HCT116 (cell line): Measurements from ENCODE around the gene THSD4. TPM values are rescaled to one million over a fixed set of nuclear protein-coding genes. Genes with fewer than 3 reads are reported as not detected.

Experiments
- ATAC-seq: fragments of 200-7000 bp; cut with Tn5 transposase; 2 replicates; pipeline ENCODE4 v1.9.1; 2020; ENCODE audit warnings: mild to moderate bottlenecking, moderate library complexity
- BruUV-seq: library from RNA; stranded (reverse); fragments of 400-500 nt; replicated peaks from 2 replicates; lab custom pipeline; 2021; lab: Mats Ljungman, UMichigan
- CTCF ChIA-PET: fragments of 300-600 bp; sonication (Branson Sonifier 250); formaldehyde crosslinking; loops from one replicate; lab custom pipeline; 2021; ENCODE audit warnings: antibody characterized with exemption; lab: Charles Lee
- POLR2A ChIA-PET: fragments of 300-600, 350-600 bp; sonication (Branson Sonifier 250); formaldehyde crosslinking; loops from one replicate; lab custom pipeline; 2021; ENCODE audit warnings: antibody characterized with exemption; lab: Charles Lee
- RAD21 ChIA-PET, 2 experiments: fragments of 300-600 bp; sonication (Branson Sonifier 250); formaldehyde crosslinking; loops; one replicate each; lab custom pipeline; 2023; ENCODE audit warnings: low total read pairs in 2 of 2; ENCODE audit not compliant: uncharacterized antibody in 2 of 2, unreplicated experiment in 2 of 2, low non-redundant PET in 1 of 2; lab: Charles Lee
- DNase-seq: peaks from one replicate; pipeline ENCODE4 v3.0.0-alpha.2; 2010; ENCODE audit warnings: low read depth, low spot score
- H2AFZ ChIP-seq: fragments of 200-600 bp; shearing (Covaris generic), sonication (generic); 2 replicates; pipeline ENCODE4 v1.6.1; 2017; ENCODE audit warnings: low read depth, mixed run types, mixed read lengths, antibody characterized with exemption, low read length; ENCODE audit not compliant: poor library complexity, severe bottlenecking
- H3K27ac ChIP-seq: 2 replicates; pipeline ENCODE4 v1.5.1; 2012; ENCODE audit warnings: low read depth, low read length
- H3K27me3 ChIP-seq: fragments of 200-600 bp; sonication (generic); 2 replicates; pipeline ENCODE4 v1.6.1; 2016; ENCODE audit warnings: mixed run types, low read length, mixed read lengths; ENCODE audit not compliant: insufficient read depth
- H3K36me3 ChIP-seq, 2 experiments: fragments of 200-500 bp in 1 of 2; fragments of 200-600 bp in 1 of 2; sonication (Bioruptor generic) in 1 of 2; sonication (generic) in 1 of 2; 2 replicates each; pipeline versions ENCODE4 v1.5.1 to v1.6.1; 2014 to 2016; ENCODE audit warnings: low read length in 2 of 2, inconsistent platforms in 1 of 2, mixed read lengths in 1 of 2, mixed run types in 1 of 2; ENCODE audit not compliant: insufficient read depth in 2 of 2, control insufficient read depth in 1 of 2
- H3K4me1 ChIP-seq, 2 experiments: fragments of 200-600 bp in 1 of 2; sonication (generic) in 1 of 2; 2 replicates each; pipeline versions ENCODE4 v1.5.1 to v1.6.1; 2012 to 2017; ENCODE audit warnings: low read length in 2 of 2, inconsistent platforms in 1 of 2, mild to moderate bottlenecking in 1 of 2, mixed read lengths in 1 of 2, mixed run types in 1 of 2, moderate library complexity in 1 of 2; ENCODE audit not compliant: insufficient read depth in 2 of 2, control insufficient read depth in 1 of 2
- H3K4me2 ChIP-seq: fragments of 200-600 bp; sonication (generic); 2 replicates; pipeline ENCODE4 v1.6.1; 2017; ENCODE audit warnings: mixed run types, low read length, mixed read lengths
- H3K4me3 ChIP-seq, 2 experiments: fragments of 200-600 bp in 1 of 2; sonication (generic) in 1 of 2; replicated peaks in 1 of 2; 2 replicates each; pipeline ENCODE4 v1.5.1; 2011 to 2016; ENCODE audit warnings: low read length in 2 of 2, control low read depth in 1 of 2, low read depth in 1 of 2, mild to moderate bottlenecking in 1 of 2, mixed read lengths in 1 of 2, mixed run types in 1 of 2
- H3K79me2 ChIP-seq: fragments of 200-600 bp; sonication (generic); 2 replicates; pipeline ENCODE4 v1.6.1; 2017; ENCODE audit warnings: mild to moderate bottlenecking, mixed run types, low read length, moderate library complexity, mixed read lengths; ENCODE audit not compliant: insufficient read depth
- H3K9ac ChIP-seq: fragments of 200-600 bp; sonication (generic); 2 replicates; pipeline ENCODE4 v1.6.1; 2016; ENCODE audit warnings: low read length, mixed read lengths
- H3K9me2 ChIP-seq: fragments of 200-600 bp; sonication (generic), shearing (Covaris generic); 2 replicates; pipeline ENCODE4 v1.6.1; 2017; ENCODE audit warnings: mixed run types, mild to moderate bottlenecking, moderate library complexity; ENCODE audit not compliant: insufficient read depth
- H3K9me3 ChIP-seq, 2 experiments: fragments of 200-500 bp in 1 of 2; fragments of 200-600 bp in 1 of 2; sonication (Bioruptor generic) in 1 of 2; sonication (generic) in 1 of 2; 2 replicates each; pipeline ENCODE4 v1.6.1; 2014 to 2017; ENCODE audit warnings: low read length in 2 of 2, mixed read lengths in 2 of 2, inconsistent platforms in 1 of 2, low read depth in 1 of 2, mild to moderate bottlenecking in 1 of 2, mixed run types in 1 of 2, moderate library complexity in 1 of 2; ENCODE audit not compliant: control insufficient read depth in 1 of 2, insufficient read depth in 1 of 2
- H4K20me1 ChIP-seq: fragments of 200-600 bp; sonication (generic), shearing (Covaris generic); 2 replicates; pipeline ENCODE4 v1.6.1; 2017; ENCODE audit warnings: mixed run types, mild to moderate bottlenecking, moderate library complexity; ENCODE audit not compliant: insufficient read depth
- CBX3 ChIP-seq: IDR thresholded peaks from 2 replicates; pipeline ENCODE4 v1.6.1; 2012; ENCODE audit warnings: low read depth
- EGR1 ChIP-seq: IDR thresholded peaks from 2 replicates; pipeline ENCODE4 v1.6.1; 2012; ENCODE audit warnings: low read depth
- JUND ChIP-seq: IDR thresholded peaks from 2 replicates; pipeline ENCODE4 v1.6.1; 2012
- POLR2A ChIP-seq: IDR thresholded peaks from 2 replicates; pipeline ENCODE4 v1.7.0; 2011; ENCODE audit warnings: borderline replicate concordance; ENCODE audit not compliant: insufficient read depth, insufficient read length; ENCODE audit errors: extremely low read depth
- RAD21 ChIP-seq: IDR thresholded peaks from 2 replicates; pipeline ENCODE4 v1.6.1; 2012; ENCODE audit warnings: low read depth, mild to moderate bottlenecking
- SRF ChIP-seq: IDR thresholded peaks from 2 replicates; pipeline ENCODE4 v1.6.1; 2012; ENCODE audit warnings: low read depth
- YY1 ChIP-seq: IDR thresholded peaks from 2 replicates; pipeline ENCODE4 v1.6.1; 2011; ENCODE audit warnings: low read length, low read depth, moderate library complexity, mild to moderate bottlenecking; ENCODE audit not compliant: insufficient replicate concordance; ENCODE audit errors: extremely low read depth
- intact Hi-C: fragments of 100-400 bp; cut with micrococcal nuclease; formaldehyde crosslinking; loops from 2 replicates; pipeline ENCODE4 v1.10.0; 2022
- total RNA-seq: library from RNA; stranded (reverse); gene quantifications from one replicate; pipeline ENCODE4 v1.2.1, GENCODE V29; 2021; ENCODE audit not compliant: unreplicated experiment
- TF ChIP-seq, protein P1 (sequence below): IDR thresholded peaks from 2 replicates; pipeline ENCODE4 v1.6.1; 2012; ENCODE audit warnings: low read depth
- TF ChIP-seq, protein P2 (sequence below): IDR thresholded peaks from 2 replicates; pipeline ENCODE4 v1.6.1; 2012
- TF ChIP-seq, protein P3 (sequence below): IDR thresholded peaks from 2 replicates; pipeline ENCODE4 v1.6.1; 2012

Gene THSD4
- total RNA-seq, 1 experiment from 2014 or later: 30.5 TPM

- Histone ChIP-seq H3K9me3 (no peaks in the 10 kb centered on the region), H2AFZ (no peak overlapping the region), H3K4me3 (no peak overlapping the region), H3K27me3 (no peaks in the 10 kb centered on the region), H3K36me3 (no peaks in the 10 kb centered on the region), H3K4me2 (no peak overlapping the region), H3K9ac (no peak overlapping the region), H3K4me1 (no peaks in the 10 kb centered on the region), H3K79me2 (no peaks in the 10 kb centered on the region), H3K27ac (no peak overlapping the region), H3K9me2 (no peaks in the 10 kb centered on the region), H4K20me1 (no peaks in the 10 kb centered on the region)
- DNase-seq (no peak), ATAC-seq (no peak)
- TF ChIP-seq, protein P1, sequence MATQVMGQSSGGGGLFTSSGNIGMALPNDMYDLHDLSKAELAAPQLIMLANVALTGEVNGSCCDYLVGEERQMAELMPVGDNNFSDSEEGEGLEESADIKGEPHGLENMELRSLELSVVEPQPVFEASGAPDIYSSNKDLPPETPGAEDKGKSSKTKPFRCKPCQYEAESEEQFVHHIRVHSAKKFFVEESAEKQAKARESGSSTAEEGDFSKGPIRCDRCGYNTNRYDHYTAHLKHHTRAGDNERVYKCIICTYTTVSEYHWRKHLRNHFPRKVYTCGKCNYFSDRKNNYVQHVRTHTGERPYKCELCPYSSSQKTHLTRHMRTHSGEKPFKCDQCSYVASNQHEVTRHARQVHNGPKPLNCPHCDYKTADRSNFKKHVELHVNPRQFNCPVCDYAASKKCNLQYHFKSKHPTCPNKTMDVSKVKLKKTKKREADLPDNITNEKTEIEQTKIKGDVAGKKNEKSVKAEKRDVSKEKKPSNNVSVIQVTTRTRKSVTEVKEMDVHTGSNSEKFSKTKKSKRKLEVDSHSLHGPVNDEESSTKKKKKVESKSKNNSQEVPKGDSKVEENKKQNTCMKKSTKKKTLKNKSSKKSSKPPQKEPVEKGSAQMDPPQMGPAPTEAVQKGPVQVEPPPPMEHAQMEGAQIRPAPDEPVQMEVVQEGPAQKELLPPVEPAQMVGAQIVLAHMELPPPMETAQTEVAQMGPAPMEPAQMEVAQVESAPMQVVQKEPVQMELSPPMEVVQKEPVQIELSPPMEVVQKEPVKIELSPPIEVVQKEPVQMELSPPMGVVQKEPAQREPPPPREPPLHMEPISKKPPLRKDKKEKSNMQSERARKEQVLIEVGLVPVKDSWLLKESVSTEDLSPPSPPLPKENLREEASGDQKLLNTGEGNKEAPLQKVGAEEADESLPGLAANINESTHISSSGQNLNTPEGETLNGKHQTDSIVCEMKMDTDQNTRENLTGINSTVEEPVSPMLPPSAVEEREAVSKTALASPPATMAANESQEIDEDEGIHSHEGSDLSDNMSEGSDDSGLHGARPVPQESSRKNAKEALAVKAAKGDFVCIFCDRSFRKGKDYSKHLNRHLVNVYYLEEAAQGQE: no peak
- TF ChIP-seq YY1 (no peak), CBX3 (no peak), SRF (no peak), RAD21 (no peak), JUND (no peak), POLR2A (no peak), EGR1 (no peak)
- TF ChIP-seq, protein P2, sequence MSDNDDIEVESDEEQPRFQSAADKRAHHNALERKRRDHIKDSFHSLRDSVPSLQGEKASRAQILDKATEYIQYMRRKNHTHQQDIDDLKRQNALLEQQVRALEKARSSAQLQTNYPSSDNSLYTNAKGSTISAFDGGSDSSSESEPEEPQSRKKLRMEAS: no peak
- TF ChIP-seq, protein P3, sequence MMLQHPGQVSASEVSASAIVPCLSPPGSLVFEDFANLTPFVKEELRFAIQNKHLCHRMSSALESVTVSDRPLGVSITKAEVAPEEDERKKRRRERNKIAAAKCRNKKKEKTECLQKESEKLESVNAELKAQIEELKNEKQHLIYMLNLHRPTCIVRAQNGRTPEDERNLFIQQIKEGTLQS: no peak
- intact Hi-C loops: no loop called here
- ChIA-PET POLR2A (no interaction called here), RAD21 (no interaction called here), CTCF (no interaction called here)
- no TSS peak for BruUV-seq
Measured at GRCh38 chr15:71639471-71639870, 524.2 kb downstream of the THSD4 start.
